Liver (tissue), 4 donors: ENCODE results near the gene SLC66A2. TPM values are rescaled to one million over a fixed set of nuclear protein-coding genes. Genes with fewer than 3 reads are reported as not detected.

Experiments
- polyA plus RNA-seq, 2 donors: library from polyadenylated mRNA; stranded (reverse) in 1 of 2; unstranded in 1 of 2; fragments of 200-250 nt in 1 of 2; fragments of >200 nt in 1 of 2; fragmentation: Nextera tagmentation in 1 of 2; extraction: Ambion mirVana in 1 of 2; gene quantifications; one replicate each; pipeline versions ENCODE4 v1.2.1 to v1.2.3, GENCODE V29; 2013 to 2015
- total RNA-seq, 2 donors: library from RNA; depleted of rRNA; stranded (reverse); fragments of >200 nt; gene quantifications; one replicate each; pipeline ENCODE4 v1.2.3, GENCODE V29; 2014
- donor health status: healthy.
- donor health status: healthy.
- donor health status: healthy.

Gene SLC66A2
- total and polyA plus RNA-seq, 4 donors = 47.8 to 107 (median 67.9) TPM

Other genes starting within 250 kb of the SLC66A2 start
- under 1 TPM; 0.08 to 0.23 TPM for gene KCNG2, start 153.7 kb downstream of the SLC66A2 start, total RNA-seq
- under 1 TPM in 1 of 2 donors, not detected in 1; 0.03 TPM for gene KCNG2, start 153.7 kb downstream of the SLC66A2 start, polyA plus RNA-seq
- 10 to 100 TPM; 12.2 to 31.5 TPM for gene HSBP1L1, start 13.0 kb upstream of the SLC66A2 start, total RNA-seq
- 10 to 100 TPM; 21.3 to 61.0 TPM for gene HSBP1L1, start 13.0 kb upstream of the SLC66A2 start, polyA plus RNA-seq
- 10 to 100 TPM; 18.0 to 23.8 TPM for gene TXNL4A, start 36.9 kb upstream of the SLC66A2 start, total RNA-seq
- 10 to 100 TPM; 41.8 to 86.2 TPM for gene TXNL4A, start 36.9 kb upstream of the SLC66A2 start, polyA plus RNA-seq
- gene RBFA, start 82.8 kb upstream of the SLC66A2 start, total RNA-seq = 10 to 100 TPM; 20.4 to 25.1 TPM
- 10 to 100 TPM; 28.8 to 31.6 TPM for gene RBFA, start 82.8 kb upstream of the SLC66A2 start, polyA plus RNA-seq
- 1 to 10 TPM; 9.2 to 9.9 TPM for gene ADNP2, start 157.6 kb upstream of the SLC66A2 start, total RNA-seq
- 1 to 10 TPM; 2.7 to 3.5 TPM for gene ADNP2, start 157.6 kb upstream of the SLC66A2 start, polyA plus RNA-seq